Bronchial epithelial cell (primary cell): ENCODE data around the gene EPHA4. TPM values are rescaled to one million over a fixed set of nuclear protein-coding genes. Genes with fewer than 3 reads are reported as not detected.

ENCODE experiments used
- DNase-seq: peaks from one replicate; pipeline ENCODE4 v3.0.0-alpha.2; 2010; ENCODE audit warnings: low read depth
- FAIRE-seq: peaks from 2 replicates; lab custom pipeline; 2011; peaks lifted over from hg19 to GRCh38; lab: Jason Lieb, UNC
- H3K27me3 ChIP-seq: 2 replicates; pipeline ENCODE4 v1.5.1; 2011; ENCODE audit warnings: low read length; ENCODE audit not compliant: control insufficient read depth, insufficient read depth
- H3K36me3 ChIP-seq: 2 replicates; pipeline ENCODE4 v1.5.1; 2011; ENCODE audit warnings: low read length; ENCODE audit not compliant: control insufficient read depth, insufficient read depth
- H3K4me3 ChIP-seq: 2 replicates; pipeline ENCODE4 v1.5.1; 2011; ENCODE audit warnings: mild to moderate bottlenecking, low read depth, low read length, control low read depth
- CTCF ChIP-seq: IDR thresholded peaks from 2 replicates; pipeline ENCODE4 v1.5.1; 2011; ENCODE audit warnings: mild to moderate bottlenecking, moderate library complexity, low read length, control low read depth, inconsistent platforms; ENCODE audit not compliant: insufficient read depth, severe bottlenecking
- total RNA-seq: library from RNA; depleted of rRNA; stranded (reverse); fragments of >200 nt; gene quantifications from 2 replicates; pipeline ENCODE4 v1.2.1, GENCODE V29; 2014

EPHA4 gene
- total RNA-seq, 1 donor from 2014 or later = 6.1 TPM

DNA sequence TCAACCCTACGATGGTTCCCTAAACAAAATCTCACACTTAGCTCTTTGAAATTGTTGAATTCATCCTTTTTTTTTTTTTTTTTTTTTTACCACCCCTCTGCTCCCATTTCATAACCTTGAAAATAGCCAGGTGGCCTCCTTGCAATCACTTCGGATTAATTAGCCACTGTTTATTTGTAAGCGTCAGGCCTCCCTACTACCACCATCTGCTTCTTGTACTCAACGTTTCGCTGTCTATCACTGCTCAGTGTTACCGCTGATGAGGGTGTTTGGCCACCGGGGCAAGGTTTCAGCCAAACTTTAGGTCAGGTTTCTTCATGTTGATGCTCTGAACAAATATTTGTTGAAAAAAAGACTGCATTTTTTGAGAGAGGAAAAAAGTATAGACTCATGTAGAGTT is 183.2 kb downstream of the EPHA4 start:
- DNase-seq (no peak), FAIRE-seq (no peak)
- TF ChIP-seq CTCF = no peak

DNA sequence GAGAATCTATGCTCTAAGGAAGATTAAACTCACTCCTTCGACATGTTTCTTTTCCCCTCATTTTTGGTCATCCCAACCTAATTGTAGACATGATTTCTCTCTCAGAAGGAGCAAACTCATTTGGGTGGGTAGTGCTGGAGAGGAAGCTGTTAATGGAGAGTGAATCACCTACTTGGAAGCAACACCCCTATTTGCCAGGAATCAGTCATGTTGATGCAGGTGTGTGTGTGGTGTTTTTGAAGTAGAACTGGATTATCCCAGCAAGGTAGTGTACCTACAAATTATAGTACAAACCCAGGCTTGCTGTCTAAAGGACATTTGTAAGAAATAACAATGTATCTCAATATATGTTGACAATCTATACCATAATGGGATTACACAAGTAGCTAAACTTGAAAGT is 186.4 kb downstream of the EPHA4 start:
- TF ChIP-seq CTCF = no peak
- no peak for FAIRE-seq
- Histone ChIP-seq H3K36me3 (no peaks in the 10 kb centered on the region), H3K27me3 (no peaks in the 10 kb centered on the region), H3K4me3 (no peak overlapping the region)
- DNase-seq = peak; percentile 57

More for the DNA sequence above, 183.2 kb downstream of the EPHA4 start:
- Histone ChIP-seq H3K4me3 (no peak overlapping the region), H3K27me3 (no peaks in the 10 kb centered on the region), H3K36me3 (no peaks in the 10 kb centered on the region)

GRCh38 chr2:221381928-221382488 is 190.1 kb downstream of the EPHA4 start:
- TF ChIP-seq CTCF = no peak

GRCh38 chr2:221380686-221381085 is 191.4 kb downstream of the EPHA4 start:
- FAIRE-seq = no peak

More at GRCh38 chr2:221381928-221382488, 190.1 kb downstream of the EPHA4 start:
- Histone ChIP-seq H3K27me3 (no peaks in the 10 kb centered on the region), H3K4me3 (no peak overlapping the region), H3K36me3 (no peaks in the 10 kb centered on the region)
- FAIRE-seq (no peak), DNase-seq (no peak)

GRCh38 chr2:221380062-221380461 is 192.0 kb downstream of the EPHA4 start:
- DNase-seq = no peak
- Histone ChIP-seq H3K36me3 (no peaks in the 10 kb centered on the region), H3K4me3 (no peak overlapping the region), H3K27me3 (no peaks in the 10 kb centered on the region)
- no peak for FAIRE-seq
- no peak for TF ChIP-seq CTCF

More at GRCh38 chr2:221380686-221381085, 191.4 kb downstream of the EPHA4 start:
- no peak for DNase-seq
- no peaks in the 10 kb centered on the region for H3K27me3 ChIP-seq
- no peaks in the 10 kb centered on the region for H3K36me3 ChIP-seq
- no peak for TF ChIP-seq CTCF
- H3K4me3 ChIP-seq = no peak overlapping the region

DNA sequence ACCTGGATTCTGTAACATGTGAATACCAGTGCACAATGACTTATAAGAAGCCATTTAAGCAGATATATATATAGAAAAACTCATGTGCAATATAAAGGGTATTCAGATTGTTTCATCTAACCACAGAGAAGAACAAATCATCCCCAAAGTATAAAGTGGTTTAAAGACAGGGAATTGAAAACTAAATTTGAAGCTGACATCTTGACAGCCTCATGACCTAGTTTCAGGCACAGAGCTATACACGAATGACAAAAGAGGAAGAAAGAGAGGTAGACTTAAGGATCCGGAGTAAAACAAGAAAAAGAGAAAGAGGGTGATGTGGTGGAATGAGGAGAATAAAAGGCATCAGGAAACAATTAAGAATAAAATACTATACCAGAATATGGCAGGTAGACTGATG is 194.5 kb downstream of the EPHA4 start:
- TF ChIP-seq CTCF = no peak
- H3K27me3 ChIP-seq = no peaks in the 10 kb centered on the region
- H3K4me3 ChIP-seq = no peak overlapping the region
- DNase-seq = no peak
- FAIRE-seq = no peak
- no peaks in the 10 kb centered on the region for H3K36me3 ChIP-seq
